ENCODE results near the gene TXN.

Gene TXN

GRCh38 chr9:110261632-110262031, 5.3 kb upstream of the TXN start:
- Histone ChIP-seq H3K4me3 (no peak overlapping the region), H3K27ac (peak overlapping the region; percentile 93)
- DNase-seq (ENCODE audit: low read depth, low spot score), result no peak

GRCh38 chr9:110260911-110261310, 4.6 kb upstream of the TXN start:
- Histone ChIP-seq H3K36me3 (ENCODE audit: insufficient read depth, low read length) (no peaks in the 10 kb centered on the region), H3K9ac (ENCODE audit: insufficient read length) (peak overlapping the region; percentile 26), H3K4me3 (peak overlapping the region; percentile 74), H3K27ac (peak overlapping the region; percentile 93), H3K9me3 (ENCODE audit: low read depth, low read length) (no peaks in the 10 kb centered on the region)
- no peak for TF ChIP-seq FOXP2 (optimal IDR thresholded peaks at IDR 0.05; ENCODE audit: control extremely low read depth, extremely low read length, insufficient read depth)
- TF ChIP-seq POLR2AphosphoS5 (IDR thresholded peaks at IDR 0.05; ENCODE audit: borderline replicate concordance, low read depth, low read length), result peak; percentile 53; the same call in 1 of the 2 replicates
- peak; percentile 30 for DNase-seq (ENCODE audit: low read depth, low spot score)

More at GRCh38 chr9:110261632-110262031, 5.3 kb upstream of the TXN start:
- H3K36me3 ChIP-seq (ENCODE audit: insufficient read depth, low read length), result no peaks in the 10 kb centered on the region
- H3K9me3 ChIP-seq (ENCODE audit: low read depth, low read length), result no peaks in the 10 kb centered on the region
- H3K9ac ChIP-seq (ENCODE audit: insufficient read length), result no peak overlapping the region
- TF ChIP-seq EZH2 (IDR thresholded peaks at IDR 0.05) (no peak), FOXP2 (optimal IDR thresholded peaks at IDR 0.05; ENCODE audit: control extremely low read depth, extremely low read length, insufficient read depth) (no peak), POLR2AphosphoS5 (IDR thresholded peaks at IDR 0.05; ENCODE audit: borderline replicate concordance, low read depth, low read length) (no peak)

GRCh38 chr9:110259566-110259965, 3.3 kb upstream of the TXN start:
- Histone ChIP-seq H3K27ac (no peak overlapping the region), H3K9ac (ENCODE audit: insufficient read length) (no peak overlapping the region), H3K4me3 (no peak overlapping the region), H3K36me3 (ENCODE audit: insufficient read depth, low read length) (no peaks in the 10 kb centered on the region), H3K9me3 (ENCODE audit: low read depth, low read length) (no peaks in the 10 kb centered on the region)
- no peak for TF ChIP-seq FOXP2 (optimal IDR thresholded peaks at IDR 0.05; ENCODE audit: control extremely low read depth, extremely low read length, insufficient read depth)
- no peak for TF ChIP-seq EZH2 (IDR thresholded peaks at IDR 0.05)
- TF ChIP-seq POLR2AphosphoS5 (IDR thresholded peaks at IDR 0.05; ENCODE audit: borderline replicate concordance, low read depth, low read length), result no peak
- DNase-seq (ENCODE audit: low read depth, low spot score), result no peak

GRCh38 chr9:110258690-110259091, 2.4 kb upstream of the TXN start:
- no peak overlapping the region for H3K9ac ChIP-seq (ENCODE audit: insufficient read length)
- DNase-seq (ENCODE audit: low read depth, low spot score), result no peak

GRCh38 chr9:110257956-110258355, 1.6 kb upstream of the TXN start:
- peak overlapping the region; percentile 93 for H3K4me3 ChIP-seq
- 0 out of 2 replicates have a peak, but pooled peaks cover 3% of the 10 kb centered on the region for H3K36me3 ChIP-seq (ENCODE audit: insufficient read depth, low read length)
- peak overlapping the region; percentile 69 for H3K9ac ChIP-seq (ENCODE audit: insufficient read length)
- no peak for DNase-seq (ENCODE audit: low read depth, low spot score)
- no peak for TF ChIP-seq POLR2AphosphoS5 (IDR thresholded peaks at IDR 0.05; ENCODE audit: borderline replicate concordance, low read depth, low read length)
- no peak for TF ChIP-seq FOXP2 (optimal IDR thresholded peaks at IDR 0.05; ENCODE audit: control extremely low read depth, extremely low read length, insufficient read depth)
- TF ChIP-seq EZH2 (IDR thresholded peaks at IDR 0.05), result no peak
- H3K27ac ChIP-seq, result no peak overlapping the region
- no peaks in the 10 kb centered on the region for H3K9me3 ChIP-seq (ENCODE audit: low read depth, low read length)

More at GRCh38 chr9:110258690-110259091, 2.4 kb upstream of the TXN start:
- Histone ChIP-seq H3K9me3 (ENCODE audit: low read depth, low read length) (no peaks in the 10 kb centered on the region), H3K36me3 (ENCODE audit: insufficient read depth, low read length) (0 out of 2 replicates have a peak, but pooled peaks cover 3% of the 10 kb centered on the region), H3K27ac (no peak overlapping the region), H3K4me3 (no peak overlapping the region)
- no peak for TF ChIP-seq EZH2 (IDR thresholded peaks at IDR 0.05)
- TF ChIP-seq FOXP2 (optimal IDR thresholded peaks at IDR 0.05; ENCODE audit: control extremely low read depth, extremely low read length, insufficient read depth), result no peak
- no peak for TF ChIP-seq POLR2AphosphoS5 (IDR thresholded peaks at IDR 0.05; ENCODE audit: borderline replicate concordance, low read depth, low read length)

- DNase-seq (ENCODE audit: low read depth, low spot score), result no peak
Measured at GRCh38 chr9:110257097-110257841, 962 bp upstream of the TXN start.

GRCh38 chr9:110255463-110256379, 586 bp downstream of the TXN start:
- peak overlapping the region; percentile 93 for H3K4me3 ChIP-seq
- DNase-seq (ENCODE audit: low read depth, low spot score), result no peak
- TF ChIP-seq EZH2 (IDR thresholded peaks at IDR 0.05) (no peak), POLR2AphosphoS5 (IDR thresholded peaks at IDR 0.05; ENCODE audit: borderline replicate concordance, low read depth, low read length) (no peak), FOXP2 (optimal IDR thresholded peaks at IDR 0.05; ENCODE audit: control extremely low read depth, extremely low read length, insufficient read depth) (no peak)
- no peaks in the 10 kb centered on the region for H3K9me3 ChIP-seq (ENCODE audit: low read depth, low read length)
- peak overlapping the region; percentile 73; the same call in 1 of the 2 replicates for H3K27ac ChIP-seq
- peaks cover 15% of the 10 kb centered on the region for H3K36me3 ChIP-seq (ENCODE audit: insufficient read depth, low read length)
- peak overlapping the region; percentile 90 for H3K9ac ChIP-seq (ENCODE audit: insufficient read length)

More at GRCh38 chr9:110257097-110257841, 962 bp upstream of the TXN start:
- peak overlapping the region; percentile 93 for H3K4me3 ChIP-seq
- H3K9me3 ChIP-seq (ENCODE audit: low read depth, low read length), result no peaks in the 10 kb centered on the region
- no peak for TF ChIP-seq FOXP2 (optimal IDR thresholded peaks at IDR 0.05; ENCODE audit: control extremely low read depth, extremely low read length, insufficient read depth)
- TF ChIP-seq EZH2 (IDR thresholded peaks at IDR 0.05), result no peak
- no peak for TF ChIP-seq POLR2AphosphoS5 (IDR thresholded peaks at IDR 0.05; ENCODE audit: borderline replicate concordance, low read depth, low read length)
- H3K9ac ChIP-seq (ENCODE audit: insufficient read length), result peak overlapping the region; percentile 69
- H3K36me3 ChIP-seq (ENCODE audit: insufficient read depth, low read length), result peaks cover 4% of the 10 kb centered on the region; the same call in 1 of the 2 replicates
- peak overlapping the region; percentile 29; the same call in 1 of the 2 replicates for H3K27ac ChIP-seq

GRCh38 chr9:110255034-110255462, 1.3 kb downstream of the TXN start:
- Histone ChIP-seq H3K4me3 (peak overlapping the region; percentile 93), H3K36me3 (ENCODE audit: insufficient read depth, low read length) (peaks cover 21% of the 10 kb centered on the region), H3K9me3 (ENCODE audit: low read depth, low read length) (no peaks in the 10 kb centered on the region), H3K9ac (ENCODE audit: insufficient read length) (peak overlapping the region; percentile 90), H3K27ac (no peak overlapping the region)
- TF ChIP-seq EZH2 (IDR thresholded peaks at IDR 0.05) (no peak), POLR2AphosphoS5 (IDR thresholded peaks at IDR 0.05; ENCODE audit: borderline replicate concordance, low read depth, low read length) (no peak), FOXP2 (optimal IDR thresholded peaks at IDR 0.05; ENCODE audit: control extremely low read depth, extremely low read length, insufficient read depth) (no peak)
- DNase-seq (ENCODE audit: low read depth, low spot score), result no peak

Measured in SK-N-MC (cell line).